Activated T-cell treated with anti-CD3 and anti-CD28 coated beads for 24 hours (primary cell): ENCODE measurements around the gene CREB3.
A peak's percentile ranks its signal among the peaks of the same experiment; 100 is the strongest.

Experiments
- DNase-seq: peaks from one replicate; pipeline ENCODE4 v3.0.0-alpha.2; 2020; ENCODE audit warnings: low read depth

The CREB3 gene

DNA sequence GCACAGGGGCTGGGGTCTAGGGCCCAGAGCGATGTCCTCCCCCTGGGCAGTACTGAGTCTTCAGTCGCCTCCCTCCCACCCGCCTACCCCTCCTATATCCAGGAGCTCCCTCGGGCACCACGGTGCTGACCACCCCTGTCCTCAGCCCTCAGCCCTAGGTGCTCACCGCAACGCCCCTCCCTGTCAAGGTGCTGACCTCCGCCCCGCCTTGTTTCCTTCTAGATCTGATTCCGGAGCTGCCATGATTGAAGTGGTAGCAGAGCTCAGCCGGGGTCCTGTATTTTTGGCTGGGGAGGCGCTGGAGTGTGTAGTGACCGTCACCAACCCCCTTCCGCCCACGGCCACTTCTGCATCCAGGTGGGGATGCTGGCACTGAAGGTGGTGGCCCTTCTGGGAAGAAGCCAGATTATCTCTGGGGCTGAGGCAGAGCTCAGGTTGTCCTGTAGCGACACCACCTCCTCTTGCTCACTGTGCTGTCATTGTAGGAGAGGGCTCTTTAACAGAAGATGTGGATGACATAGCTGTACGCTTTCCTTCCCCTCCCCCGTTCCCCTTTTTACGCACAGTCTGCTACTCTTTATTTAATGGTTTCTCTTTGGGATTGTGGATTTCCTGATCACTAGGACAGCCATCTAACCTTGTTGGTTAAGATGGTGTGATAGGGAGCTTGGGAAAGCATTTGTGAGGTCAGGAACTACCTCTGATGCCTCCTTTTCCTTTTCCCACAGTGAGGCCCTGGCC is 17.2 kb downstream of the CREB3 start:
- peak; percentile 32 for DNase-seq

DNA sequence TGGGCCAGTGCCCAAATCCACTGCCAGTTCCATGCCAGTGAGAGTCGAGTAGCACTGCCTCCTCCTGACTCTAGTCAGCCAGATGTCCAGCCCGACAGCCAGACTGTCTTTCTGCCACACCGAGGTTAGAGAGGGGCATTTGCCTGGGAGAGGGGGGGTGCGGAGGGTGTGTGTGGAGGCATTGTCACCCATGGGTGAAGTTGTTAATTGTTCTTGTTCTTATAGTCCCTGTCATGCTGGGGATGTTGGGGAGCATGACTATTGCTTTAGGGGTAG is 17.7 kb downstream of the CREB3 start:
- DNase-seq: no peak

DNA sequence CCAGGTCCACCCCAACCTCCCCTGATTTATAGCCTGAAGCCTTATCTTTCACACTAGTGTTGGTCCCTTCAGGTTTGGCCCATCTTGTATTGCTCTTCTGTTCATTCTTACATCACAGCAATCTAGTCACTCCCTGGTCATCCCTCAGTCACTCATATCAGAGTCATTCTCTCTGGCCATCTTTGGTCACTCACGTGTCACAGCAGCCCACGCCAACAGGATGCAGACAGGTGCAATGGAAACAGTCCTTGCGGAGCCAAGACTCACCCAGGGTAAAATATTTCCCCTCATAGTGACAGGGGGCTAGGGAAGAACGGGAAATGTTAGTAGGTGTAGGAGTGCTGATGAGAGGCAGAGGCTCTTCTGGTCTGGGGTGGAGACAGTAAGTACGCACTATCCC is 21.0 kb downstream of the CREB3 start:
- DNase-seq: no peak

DNA sequence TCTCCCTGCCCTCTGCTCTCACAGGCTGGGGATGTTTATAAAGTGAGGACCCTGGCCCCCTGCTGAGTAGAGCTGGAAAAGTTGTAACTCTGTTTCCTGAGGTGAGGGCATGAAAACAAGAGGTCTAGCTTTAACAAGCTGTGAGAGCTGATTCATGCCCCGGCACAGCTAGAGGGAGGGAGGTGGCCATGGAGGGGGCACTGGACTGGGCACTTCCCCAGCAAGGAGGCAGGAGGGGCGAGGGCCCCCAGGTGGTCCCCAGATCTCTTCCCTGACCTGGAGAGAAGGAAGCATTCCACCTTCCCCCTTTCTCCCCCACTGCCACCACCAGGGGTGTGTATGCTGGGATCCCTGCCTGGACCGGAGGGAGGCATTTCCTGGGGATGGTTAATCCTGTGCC is 21.8 kb downstream of the CREB3 start, which contains the start of gene MSMP:
Gene MSMP, minus strand, starts transcription at position 13 of the 400 bp plus-strand sequence. CDS start 147 bp downstream, outside the sequence.
- no peak for DNase-seq

DNA sequence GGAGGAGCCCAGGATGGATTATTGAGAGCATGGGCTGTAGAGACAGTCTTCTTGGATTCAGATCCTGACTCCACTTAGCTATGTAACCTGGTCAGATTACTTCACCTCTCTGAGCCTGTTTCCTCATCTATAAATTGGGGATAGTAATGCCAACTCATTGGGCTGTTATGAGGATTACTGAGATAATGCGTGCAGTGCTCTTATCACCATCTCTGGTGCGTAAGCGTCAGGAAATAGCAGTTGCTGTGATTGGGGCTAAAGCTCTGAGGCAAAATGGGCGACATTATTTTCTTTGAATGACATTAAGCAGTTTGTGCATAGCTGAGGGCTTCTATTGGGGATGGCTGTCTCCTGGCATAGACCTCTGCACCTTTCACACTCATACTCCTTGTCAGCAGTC is 22.6 kb downstream of the CREB3 start:
- DNase-seq: no peak

DNA sequence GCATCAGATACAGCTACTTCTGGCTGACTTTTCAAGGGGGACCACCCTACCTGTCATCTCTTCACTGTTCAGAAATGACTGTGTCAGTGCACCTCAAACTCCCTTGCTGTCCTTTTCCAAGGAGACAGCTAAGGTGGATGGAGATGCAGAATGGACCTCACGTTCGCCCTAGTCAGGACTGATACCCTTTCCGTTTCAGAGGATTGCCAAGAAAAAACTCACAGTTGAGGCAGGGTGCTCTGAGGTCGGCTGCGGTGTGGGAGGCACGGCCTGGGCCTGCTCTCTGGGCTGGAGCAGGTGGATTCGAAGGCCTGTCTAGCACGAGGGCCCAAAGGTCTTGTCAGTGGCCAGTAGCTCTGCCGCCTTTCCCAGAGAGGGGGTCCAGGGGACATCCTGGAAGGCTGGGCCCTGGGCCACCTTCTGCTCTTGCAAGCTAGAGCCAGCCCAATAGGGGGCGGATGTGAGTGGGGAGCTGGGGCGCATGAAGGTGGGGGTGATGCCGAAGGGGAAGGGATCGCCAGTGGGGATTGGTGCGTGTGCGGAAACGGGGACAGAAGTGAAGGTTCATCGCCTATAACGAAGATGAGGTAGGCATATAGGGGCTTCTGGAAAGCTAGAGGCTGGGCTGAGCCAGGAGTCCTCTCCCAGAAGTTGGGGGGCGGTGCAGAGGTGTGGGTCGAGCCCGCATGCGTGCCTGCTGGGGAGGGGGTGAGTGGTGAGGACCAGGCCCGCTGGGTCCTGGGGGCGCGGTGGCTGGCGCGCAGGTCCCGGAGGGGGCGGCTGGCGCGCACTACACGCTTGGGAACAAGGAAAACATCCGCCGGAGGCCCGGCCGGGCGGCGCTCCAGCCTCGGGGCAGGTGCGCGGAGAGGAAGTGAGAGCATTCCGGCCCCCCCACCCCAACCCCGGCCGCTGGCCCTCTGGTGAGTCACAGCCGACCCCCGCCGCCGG is 24.1 kb downstream of the CREB3 start:
- peak; percentile 75 for DNase-seq

DNA sequence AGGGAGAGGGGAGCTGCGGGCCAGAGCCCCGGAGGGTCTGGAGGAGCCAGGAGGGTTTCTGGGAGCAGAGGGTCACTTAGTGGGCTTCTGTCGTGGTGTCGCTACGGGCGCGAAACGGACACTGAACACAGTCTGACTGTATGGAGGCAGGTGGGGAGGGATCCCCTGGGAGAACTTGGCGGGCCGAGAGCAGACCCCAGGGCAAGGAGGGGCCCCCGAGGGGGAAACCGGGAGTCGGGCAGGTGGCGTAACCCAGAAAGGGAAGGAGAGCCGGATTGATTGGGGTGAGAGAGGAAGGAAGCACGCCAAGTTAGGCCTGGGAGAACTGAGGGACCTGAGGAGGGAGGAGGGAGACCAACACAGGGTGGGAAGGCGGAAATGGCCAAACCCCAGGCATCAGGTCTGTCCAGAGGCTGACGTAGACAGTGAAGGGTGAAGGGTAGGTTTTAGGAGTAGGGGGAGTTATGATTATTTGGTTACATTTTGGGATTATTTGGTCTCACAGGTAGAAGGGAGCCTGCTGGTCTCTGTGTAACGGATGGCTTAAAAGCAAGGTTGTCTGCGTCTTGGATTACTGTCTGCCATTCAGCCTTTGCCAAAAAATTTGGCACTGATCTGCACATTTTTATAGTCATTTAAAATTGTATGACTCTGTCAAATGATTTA is 24.9 kb downstream of the CREB3 start:
- DNase-seq: peak; percentile 7

GRCh38 chr9:35757892-35758275 is 25.4 kb downstream of the CREB3 start:
- no peak for DNase-seq

- no peak for DNase-seq
Observed at GRCh38 chr9:35758475-35759050, 26.1 kb downstream of the CREB3 start.

DNA sequence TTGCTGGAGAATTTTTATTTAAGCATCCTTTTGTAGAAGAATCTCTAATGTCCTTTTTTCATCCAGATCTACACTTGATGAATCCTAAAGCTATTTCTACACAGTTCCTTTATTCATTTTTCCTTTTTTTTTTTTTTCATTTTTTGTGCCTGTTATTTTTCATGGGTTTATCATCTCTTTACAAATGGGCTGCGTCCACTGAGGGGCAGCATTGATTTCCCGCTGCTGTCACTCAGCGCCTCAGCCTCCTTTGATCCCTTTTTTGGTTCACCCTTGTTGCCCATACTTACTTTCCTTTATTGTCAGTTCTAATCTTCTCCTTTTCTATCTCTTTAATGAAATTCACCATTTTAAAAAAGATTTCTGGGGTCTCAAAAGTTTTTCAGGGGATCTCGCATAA is 27.3 kb downstream of the CREB3 start:
- no peak for DNase-seq

GRCh38 chr9:35760651-35761050 is 28.2 kb downstream of the CREB3 start:
- no peak for DNase-seq

DNA sequence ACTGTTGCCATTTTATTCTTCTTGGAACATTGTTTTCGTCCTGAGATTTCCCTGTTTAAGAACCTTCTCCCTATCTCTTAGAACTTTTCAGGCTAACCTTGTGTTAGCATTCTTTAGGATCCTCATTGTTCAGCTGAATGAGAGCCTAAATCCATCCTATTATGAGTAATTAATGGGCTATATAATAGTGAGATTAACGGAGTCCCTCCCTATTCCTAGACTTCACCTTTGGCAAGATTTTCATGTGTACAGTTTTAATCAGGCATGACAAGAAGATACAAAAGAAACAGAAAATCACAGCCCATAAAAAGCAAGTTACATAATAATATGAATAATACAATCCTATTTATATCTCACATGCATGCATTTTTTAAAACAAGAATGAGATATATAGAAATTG is 30.7 kb downstream of the CREB3 start:
- DNase-seq: no peak

GRCh38 chr9:35763803-35764202 is 31.3 kb downstream of the CREB3 start:
- DNase-seq: no peak

DNA sequence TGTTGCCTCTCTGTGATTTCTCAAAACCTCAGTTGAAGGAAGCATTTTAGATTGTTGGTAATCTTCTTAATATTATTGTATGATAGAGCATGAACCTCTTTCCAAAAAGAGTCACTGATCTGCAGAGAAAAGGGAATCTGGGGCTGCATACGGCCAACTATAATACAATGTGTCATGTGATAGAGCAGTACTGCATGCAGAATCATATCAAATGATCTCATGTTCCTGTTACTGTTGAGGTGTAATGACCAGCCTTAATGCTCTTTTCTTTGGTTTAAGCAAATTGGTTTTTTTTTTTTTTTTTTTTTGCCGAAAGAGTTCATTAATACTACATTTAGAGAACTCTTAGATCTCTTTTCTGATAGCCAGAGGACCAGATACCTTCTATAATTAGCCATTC is 34.5 kb downstream of the CREB3 start:
- no peak for DNase-seq

GRCh38 chr9:35767458-35767857 is 35.0 kb downstream of the CREB3 start:
- DNase-seq: no peak

- no peak for DNase-seq
Observed at GRCh38 chr9:35769763-35770162, 37.3 kb downstream of the CREB3 start.

DNA sequence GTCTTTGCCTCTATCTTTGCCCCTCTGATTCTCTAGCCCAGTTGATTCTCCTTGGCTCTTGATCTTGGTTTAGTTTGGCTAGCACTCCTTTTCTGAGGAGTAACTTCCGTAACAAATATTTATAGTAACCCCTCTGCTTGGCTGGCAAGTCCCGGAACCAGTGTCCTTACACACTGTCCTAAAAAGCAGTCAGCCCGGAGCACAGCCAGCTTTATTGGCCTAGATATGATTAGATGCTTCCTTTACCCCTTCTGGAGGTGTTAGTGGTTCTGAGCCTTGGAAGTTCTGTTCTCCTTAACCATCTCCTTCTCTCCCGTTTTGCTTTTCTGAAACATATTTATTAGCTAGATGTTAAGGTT is 38.6 kb downstream of the CREB3 start:
- no peak for DNase-seq

- no peak for DNase-seq
Observed at GRCh38 chr9:35771534-35771933, 39.1 kb downstream of the CREB3 start.

- no peak for DNase-seq
Observed at GRCh38 chr9:35771943-35772342, 39.5 kb downstream of the CREB3 start.

DNA sequence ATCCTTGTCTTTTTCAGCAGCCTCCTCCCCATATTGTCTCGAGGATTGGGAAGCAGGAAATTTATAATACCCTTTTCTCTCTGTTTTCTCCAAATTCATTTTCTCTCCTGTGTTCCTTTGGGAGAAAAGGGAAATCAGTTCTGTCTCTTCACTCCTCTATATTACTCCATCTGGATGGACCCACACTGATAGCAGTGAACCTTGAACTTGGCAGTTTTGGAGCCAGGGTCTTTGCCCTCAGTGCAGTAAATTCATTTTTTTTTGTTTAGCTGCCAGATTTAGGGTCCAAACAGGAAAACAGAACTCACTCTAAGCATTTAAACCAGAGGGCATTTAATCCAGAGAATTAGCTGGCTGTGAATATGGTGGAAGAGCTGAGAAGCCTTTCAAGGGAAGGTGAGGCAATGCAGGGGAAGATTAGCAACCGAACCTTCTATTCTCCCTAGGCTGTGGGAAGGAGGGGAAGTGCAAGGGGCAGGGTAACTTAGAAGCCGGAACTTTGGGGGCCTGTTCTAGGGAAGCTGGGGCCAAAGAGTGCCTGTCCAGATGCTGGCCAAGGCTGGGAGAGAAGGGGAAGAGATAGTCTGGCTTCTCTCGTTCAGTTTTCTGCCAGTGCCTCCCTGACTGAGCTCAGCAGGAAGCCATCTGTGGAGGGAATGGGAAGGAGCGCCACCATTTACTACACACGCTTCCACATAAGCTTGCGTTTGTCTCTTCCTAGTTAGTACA is 42.6 kb downstream of the CREB3 start:
- DNase-seq: no peak

- DNase-seq: no peak
Observed at GRCh38 chr9:35776018-35776417, 43.6 kb downstream of the CREB3 start.

GRCh38 chr9:35778496-35778895 is 46.0 kb downstream of the CREB3 start:
- DNase-seq: no peak
